OCI-LY7 (cell line): ENCODE data around the gene NEU2.

Experiments used
- CTCF ChIP-seq: fragments of 200-600 bp; sonication (generic); conservative IDR thresholded peaks from 2 replicates; pipeline ENCODE4 v1.5.1; 2014; ENCODE audit warnings: mild to moderate bottlenecking, antibody characterized with exemption, low read length, moderate library complexity, mixed read lengths
- EZH2phosphoT487 ChIP-seq: fragments of 200-600 bp; sonication (generic); IDR thresholded peaks from 2 replicates; pipeline ENCODE4 v1.6.1; 2018; ENCODE audit warnings: low read depth, borderline replicate concordance, mild to moderate bottlenecking, mixed run types, antibody characterized with exemption, low read length, moderate library complexity, mixed read lengths

GRCh38 chr2:233064530-233065199 lies 32.2 kb downstream of the NEU2 start:
- TF ChIP-seq CTCF = no peak
- no peak for TF ChIP-seq EZH2phosphoT487
